Ovary (tissue), 9 donors: ENCODE data around the gene CCDC40. TPM values are rescaled to one million over a fixed set of nuclear protein-coding genes. Genes with fewer than 3 reads are reported as not detected.

Experiments used
- DNase-seq, 5 donors: peaks; one replicate each; pipeline ENCODE4 v3.0.0-alpha.2; 2019 to 2020
- H3K27ac ChIP-seq, 2 donors: fragments of 200-600 bp; one replicate each; pipeline versions ENCODE4 v1.5.1 to v1.8.0; 2019 to 2022
- H3K27me3 ChIP-seq: fragments of 200-600 bp; one replicate; pipeline ENCODE4 v1.8.0; 2022
- H3K36me3 ChIP-seq: fragments of 200-600 bp; sonication (generic); one replicate; pipeline ENCODE4 v1.5.1; 2019
- H3K4me1 ChIP-seq: one replicate; pipeline ENCODE4 v1.8.1; 2013; ENCODE audit warnings: mild to moderate bottlenecking, moderate library complexity; ENCODE audit not compliant: insufficient read depth
- H3K4me3 ChIP-seq: fragments of 200-600 bp; sonication (generic); one replicate; pipeline ENCODE4 v1.5.1; 2017
- H3K9me3 ChIP-seq, 2 donors: fragments of 200-600 bp in 1 of 2; sonication (generic) in 1 of 2; one replicate each; pipeline versions ENCODE4 v1.5.1 to v1.8.1; 2013 to 2019; ENCODE audit warnings: mild to moderate bottlenecking in 1 of 2, moderate library complexity in 1 of 2
- EP300 ChIP-seq: sonication (generic); formaldehyde crosslinking; IDR thresholded peaks from one replicate; pipeline ENCODE4 v1.6.1; 2017; ENCODE audit warnings: antibody characterized with exemption
- POLR2A ChIP-seq: fragments of 450-650 bp; IDR thresholded peaks from one replicate; pipeline ENCODE4 v1.6.1; 2017; ENCODE audit warnings: antibody characterized with exemption, mild to moderate bottlenecking, moderate library complexity
- WGBS, 3 donors: extraction: QIAGEN DNeasy Blood & Tissue Kit in 1 of 3; methylation state at CpG; one replicate each; pipeline versions ENCODE4 v1.1.5 to v1.1.7; 2013 to 2017; 5-methylcytosine and 5-hydroxymethylcytosine counted together
- intact Hi-C, 4 donors: fragments of 100-400 bp; cut with DNase I; formaldehyde crosslinking; loops; one replicate each; pipeline versions ENCODE4 v1.11.0 to v1.15.1; 2022 to 2023
- polyA plus RNA-seq, 2 donors: library from polyadenylated mRNA; stranded (reverse); fragments of 200-250 nt in 1 of 2; fragments of 350-450 nt in 1 of 2; fragmentation: Illumina TruSeq in 1 of 2; extraction: RNeasy Lipid Tissue Mini Kit (QIAGEN cat#74804) in 1 of 2; gene quantifications; one replicate each; pipeline ENCODE4 v1.2.3, GENCODE V29; 2013 to 2014
- total RNA-seq, 7 donors: library from RNA; depleted of rRNA in 2 of 7; stranded (reverse); fragments of >200 nt in 2 of 7; fragmentation: NEBNext Ultra II Directional in 3 of 7; extraction: Animal tissue kit (Norgen Biotek cat#: 25700) in 3 of 7; gene quantifications; one replicate each; pipeline versions ENCODE4 v1.1.0 to v1.2.4, GENCODE V29; 2016 to 2023
- TF ChIP-seq, protein P1 (sequence below), 3 donors: fragments of 450-650 bp in 2 of 3; fragments of 200-600 bp in 1 of 3; IDR thresholded peaks; one replicate each; pipeline versions ENCODE4 v1.5.1 to v1.8.0; 2016 to 2022; ENCODE audit warnings: antibody characterized with exemption in 3 of 3, mild to moderate bottlenecking in 1 of 3
- donor health status: DM: no; HTN: no; CAD: no; lungs with moderate emphysema.
- donor health status: DM: no; HTN: no; CAD: no.
- donor health status: Bipolar disorder and iron deficiency.
- donor health status: DM: yes; HTN: yes; CAD: no.
- donor health status: DM: no; HTN: no; CAD: no.
- donor health status: DM: yes; HTN: yes; CAD: no.

Gene CCDC40
- total and polyA plus RNA-seq, 9 donors, result 1.5 to 27.8 (median 6.0) TPM

DNA sequence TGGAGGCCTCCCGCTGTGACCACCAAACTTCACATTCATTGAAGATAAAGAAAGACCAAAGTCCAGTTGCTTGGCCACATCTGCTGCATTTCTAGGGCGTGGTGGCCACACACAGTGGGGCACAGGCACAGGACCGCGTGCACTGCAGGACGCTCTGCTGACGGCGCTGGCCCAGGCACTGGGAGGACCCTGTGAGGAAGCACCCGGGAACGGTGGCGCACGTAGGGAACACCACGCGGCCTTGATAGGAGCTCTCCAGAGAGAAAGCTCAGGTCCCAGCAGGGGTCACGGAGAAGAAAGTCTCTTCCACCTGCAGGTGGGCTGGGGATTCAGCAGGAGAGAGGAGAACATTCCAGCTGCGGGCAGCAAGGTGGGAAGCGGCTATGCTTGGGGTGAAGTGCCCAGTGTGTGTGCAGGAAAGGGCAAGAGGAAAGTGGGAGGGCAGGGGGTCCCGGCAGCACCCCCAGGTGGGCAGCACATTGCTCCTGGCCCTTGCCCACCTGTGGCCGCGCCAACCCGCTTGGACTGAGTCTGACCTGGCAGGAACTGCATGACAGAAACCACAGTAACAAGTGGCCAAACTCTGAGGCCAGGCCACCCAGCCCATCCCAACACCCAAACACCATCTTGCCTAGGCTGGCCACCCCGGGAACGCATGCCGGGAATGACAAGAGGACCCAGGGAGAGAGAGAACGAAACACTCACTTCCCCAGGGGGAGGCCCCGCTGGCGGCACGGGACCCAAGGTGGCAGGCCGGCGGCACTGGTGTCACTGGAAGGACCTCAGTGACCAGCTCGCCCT is 33.6 kb upstream of the CCDC40 start:
- 92 to 94% (median 93%) methylated on average over 29 to 30 of the region's 30 CpGs for WGBS, 3 donors
- no peak for DNase-seq
- H3K4me3 ChIP-seq, result no peak overlapping the region
- no peaks in the 10 kb centered on the region for H3K4me1 ChIP-seq
- H3K27me3 ChIP-seq, result no peaks in the 10 kb centered on the region
- H3K36me3 ChIP-seq, result no peaks in the 10 kb centered on the region
- no peaks in the 10 kb centered on the region for H3K9me3 ChIP-seq
- TF ChIP-seq, protein P1, sequence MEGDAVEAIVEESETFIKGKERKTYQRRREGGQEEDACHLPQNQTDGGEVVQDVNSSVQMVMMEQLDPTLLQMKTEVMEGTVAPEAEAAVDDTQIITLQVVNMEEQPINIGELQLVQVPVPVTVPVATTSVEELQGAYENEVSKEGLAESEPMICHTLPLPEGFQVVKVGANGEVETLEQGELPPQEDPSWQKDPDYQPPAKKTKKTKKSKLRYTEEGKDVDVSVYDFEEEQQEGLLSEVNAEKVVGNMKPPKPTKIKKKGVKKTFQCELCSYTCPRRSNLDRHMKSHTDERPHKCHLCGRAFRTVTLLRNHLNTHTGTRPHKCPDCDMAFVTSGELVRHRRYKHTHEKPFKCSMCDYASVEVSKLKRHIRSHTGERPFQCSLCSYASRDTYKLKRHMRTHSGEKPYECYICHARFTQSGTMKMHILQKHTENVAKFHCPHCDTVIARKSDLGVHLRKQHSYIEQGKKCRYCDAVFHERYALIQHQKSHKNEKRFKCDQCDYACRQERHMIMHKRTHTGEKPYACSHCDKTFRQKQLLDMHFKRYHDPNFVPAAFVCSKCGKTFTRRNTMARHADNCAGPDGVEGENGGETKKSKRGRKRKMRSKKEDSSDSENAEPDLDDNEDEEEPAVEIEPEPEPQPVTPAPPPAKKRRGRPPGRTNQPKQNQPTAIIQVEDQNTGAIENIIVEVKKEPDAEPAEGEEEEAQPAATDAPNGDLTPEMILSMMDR (IDR thresholded peaks at IDR 0.05), result no peak
- no peak for TF ChIP-seq EP300
- intact Hi-C loops, result no loop called here
- H3K27ac ChIP-seq, result no peak overlapping the region

DNA sequence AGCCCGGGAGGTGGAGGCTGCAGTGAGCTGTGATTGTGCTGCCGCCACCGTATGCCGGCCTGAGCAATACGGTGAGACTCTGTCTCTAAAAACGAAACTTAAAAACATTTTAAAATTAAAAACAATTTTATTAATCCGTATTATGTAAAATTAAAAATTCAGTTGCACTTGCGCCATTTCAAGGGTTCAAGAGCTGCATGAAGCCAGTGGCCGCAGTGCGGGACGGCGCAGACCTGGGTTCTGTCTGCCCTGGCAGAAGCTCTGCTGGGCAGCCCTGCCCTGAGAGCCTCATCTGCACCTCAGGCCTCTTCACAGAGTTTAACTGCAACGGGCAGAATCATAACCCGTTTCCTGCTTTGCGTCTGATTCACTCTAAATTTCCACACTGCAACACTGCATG is 32.5 kb upstream of the CCDC40 start:
- Histone ChIP-seq H3K9me3 (no peaks in the 10 kb centered on the region), H3K4me1 (peaks cover 3% of the 10 kb centered on the region), H3K27me3 (no peaks in the 10 kb centered on the region), H3K4me3 (no peak overlapping the region), H3K36me3 (no peaks in the 10 kb centered on the region), H3K27ac (no peak overlapping the region)
- peak in 1 of 5 donors; percentile 9 for DNase-seq
- intact Hi-C loops, result no loop called here
- no peak for TF ChIP-seq POLR2A
- 93 to 95% (median 93%) methylated on average over 15 of the region's 15 CpGs for WGBS, 3 donors

DNA sequence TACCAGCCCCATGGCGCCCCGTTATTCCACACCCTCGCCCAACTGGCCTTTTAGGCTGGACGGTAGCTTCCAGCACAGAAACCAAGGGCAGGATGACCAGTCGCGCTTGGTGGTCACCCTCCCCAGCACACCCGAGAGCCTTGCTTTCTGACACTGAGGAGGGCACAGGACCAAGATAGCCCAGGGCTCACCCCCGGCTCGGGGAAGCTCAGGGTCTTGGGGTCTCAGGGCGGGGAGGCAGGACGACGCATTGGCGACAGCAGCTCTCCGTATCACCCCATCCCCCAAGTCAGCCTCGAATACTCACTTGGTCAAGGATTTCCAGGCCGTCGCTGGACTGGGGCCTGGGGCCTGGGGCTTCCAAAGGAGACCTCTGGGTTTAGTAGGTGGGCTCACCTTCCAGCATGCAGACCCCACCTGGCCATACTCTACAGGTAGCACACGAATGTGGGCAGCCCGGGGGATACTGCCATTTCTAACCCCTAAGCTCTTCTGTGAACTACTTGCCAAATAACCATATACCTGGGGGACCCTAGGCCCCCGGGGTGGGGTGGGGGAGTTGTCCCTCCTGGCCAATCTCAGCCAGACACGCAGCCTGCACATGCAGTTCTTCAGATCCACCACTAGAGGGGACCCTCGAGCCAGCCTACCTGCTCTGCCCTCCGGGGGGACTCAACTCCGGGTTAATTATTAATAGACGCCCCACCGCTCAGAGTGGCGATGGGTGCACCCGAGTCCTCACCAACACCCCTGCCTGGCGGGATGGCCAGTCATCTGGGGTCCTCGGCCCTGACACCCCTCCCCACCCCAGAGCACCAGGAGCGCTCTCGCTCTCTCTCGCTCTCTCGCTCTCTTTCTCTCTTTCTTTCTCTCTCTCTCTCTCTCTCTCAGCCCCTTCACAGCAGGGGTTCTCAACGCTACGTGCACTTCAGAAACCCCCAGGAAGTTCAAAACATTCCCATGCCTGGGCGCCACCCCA is 30.8 kb upstream of the CCDC40 start:
- no peak for TF ChIP-seq EP300
- TF ChIP-seq, protein P1 (IDR thresholded peaks at IDR 0.05), result peak; percentile 76 to 92 (median 84)
- Histone ChIP-seq H3K36me3 (no peaks in the 10 kb centered on the region), H3K9me3 (no peaks in the 10 kb centered on the region), H3K27me3 (no peaks in the 10 kb centered on the region), H3K4me3 (no peak overlapping the region), H3K27ac (no peak overlapping the region), H3K4me1 (peaks cover 3% of the 10 kb centered on the region)
- intact Hi-C loops, result loop anchor here in 1 of 4 donors (5.0 kb wide), 2 partner anchors 77 to 142 kb away; partner anchors contain the start of gene EIF4A3
- WGBS, 3 donors, result 49 to 51% (median 49%) methylated on average over 35 to 37 of the region's 37 CpGs
- DNase-seq, result peak in 1 of 5 donors; percentile 57

DNA sequence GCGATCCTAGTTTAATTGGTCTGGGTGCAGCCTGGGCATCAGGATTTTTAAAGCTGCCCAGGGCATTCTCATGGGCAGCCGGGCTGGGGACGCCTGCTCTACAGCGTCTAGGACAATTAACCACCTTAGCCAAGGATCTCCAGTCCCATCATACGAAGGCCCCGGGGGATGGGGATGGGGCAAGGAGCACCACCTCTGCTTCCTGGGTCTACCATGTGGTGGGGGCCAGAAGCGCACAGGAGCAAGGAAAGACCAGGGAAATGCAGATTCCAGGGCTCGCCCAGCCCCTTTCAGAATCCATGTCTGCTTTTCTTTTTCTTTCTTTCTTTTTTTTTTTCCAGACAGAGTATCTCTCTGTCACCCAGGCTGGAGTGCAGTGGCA is 30.1 kb upstream of the CCDC40 start:
- WGBS, 3 donors, result 68 to 78% (median 69%) methylated on average over 8 of the region's 8 CpGs
- H3K27ac ChIP-seq, result no peak overlapping the region
- no peaks in the 10 kb centered on the region for H3K36me3 ChIP-seq
- no peak overlapping the region for H3K4me3 ChIP-seq
- peaks cover 3% of the 10 kb centered on the region for H3K4me1 ChIP-seq
- no peak for DNase-seq
- intact Hi-C loops, result loop anchor here in 1 of 4 donors (5.0 kb wide), 2 partner anchors 76 to 141 kb away; partner anchors contain the start of gene EIF4A3
- no peaks in the 10 kb centered on the region for H3K27me3 ChIP-seq
- H3K9me3 ChIP-seq, result no peaks in the 10 kb centered on the region
- TF ChIP-seq, protein P1 (IDR thresholded peaks at IDR 0.05), result no peak
- TF ChIP-seq EP300 (no peak), POLR2A (no peak)
